Right cardiac atrium (tissue), 5 donors: ENCODE data around the gene LDB3. TPM values are rescaled to one million over a fixed set of nuclear protein-coding genes. Genes with fewer than 3 reads are reported as not detected.

Source experiments
- ATAC-seq, 2 donors: fragments of 200-7000 bp; cut with Tn5 transposase; one replicate each; pipeline versions ENCODE4 v1.8.0 to v1.9.1; 2020; ENCODE audit warnings: moderate library complexity in 2 of 2, mild to moderate bottlenecking in 1 of 2
- DNase-seq, 3 donors: peaks; one replicate each; pipeline ENCODE4 v3.0.0-alpha.2; 2020
- H3K27ac ChIP-seq: one replicate; pipeline ENCODE4 v1.5.1; 2013; ENCODE audit warnings: mild to moderate bottlenecking, low read length, control low read depth, moderate library complexity
- H3K27me3 ChIP-seq: one replicate; pipeline ENCODE4 v1.6.1; 2013; ENCODE audit not compliant: control insufficient read depth, insufficient read depth
- H3K4me1 ChIP-seq: one replicate; pipeline ENCODE4 v1.6.1; 2013; ENCODE audit warnings: low read length; ENCODE audit not compliant: control insufficient read depth, insufficient read depth
- H3K4me3 ChIP-seq: one replicate; pipeline ENCODE4 v1.5.1; 2013; ENCODE audit warnings: low read length, control low read depth
- H3K9me3 ChIP-seq: one replicate; pipeline ENCODE4 v1.6.1; 2013; ENCODE audit warnings: low read length; ENCODE audit not compliant: control insufficient read depth
- WGBS: extraction: QIAGEN DNeasy Blood & Tissue Kit; methylation state at CpG from one replicate; pipeline ENCODE4 v1.1.7; 2013; 5-methylcytosine and 5-hydroxymethylcytosine counted together
- intact Hi-C, 4 donors: fragments of 100-400 bp; cut with DNase I; formaldehyde crosslinking; loops; one replicate each; pipeline versions ENCODE4 v1.11.0 to v1.14.0; 2022 to 2023
- polyA plus RNA-seq: library from polyadenylated mRNA; stranded (reverse); fragments of 200-250 nt; gene quantifications from one replicate; pipeline ENCODE4 v1.2.3, GENCODE V29; 2013
- total RNA-seq, 4 donors: library from RNA; stranded (reverse); fragmentation: NEBNext Ultra II Directional; extraction: Animal tissue kit (Norgen Biotek cat#: 25700); gene quantifications; one replicate each; pipeline ENCODE4 v1.2.1, GENCODE V29; 2021
- donor health status: healthy with polysubstance abuse.
- donor health status: DM: no; HTN: yes; CAD: no.
- donor health status: DM: no; HTN: no; CAD: no.
- donor health status: DM: no; HTN: yes; CAD: no; lungs with severe emphysema.
- donor health status: DM: yes; HTN: yes; CAD: no.

The LDB3 gene
- total and polyA plus RNA-seq, 5 donors = 738 to 1,223 (median 953) TPM

GRCh38 chr10:86699991-86700840 lies 31.9 kb downstream of the LDB3 start:
- intact Hi-C loops = loop anchor here in 1 of 4 donors (10.0 kb wide), 1 partner anchor 195 kb away; no protein-coding TSS in a partner anchor
- Histone ChIP-seq H3K9me3 (no peaks in the 10 kb centered on the region), H3K27me3 (no peaks in the 10 kb centered on the region), H3K4me1 (no peaks in the 10 kb centered on the region), H3K4me3 (no peak overlapping the region), H3K27ac (peak overlapping the region; percentile 21)
- 87% methylated on average over 9 of the region's 9 CpGs for WGBS
- peak; percentile 11 to 46 (median 26) for DNase-seq
- peak in 1 of 2 donors; percentile 0 for ATAC-seq

GRCh38 chr10:86700851-86701617 lies 32.7 kb downstream of the LDB3 start:
- DNase-seq (peak in 1 of 3 donors; percentile 13), ATAC-seq (peak in 1 of 2 donors; percentile 1)
- H3K27me3 ChIP-seq = no peaks in the 10 kb centered on the region
- no peaks in the 10 kb centered on the region for H3K9me3 ChIP-seq
- no peaks in the 10 kb centered on the region for H3K4me1 ChIP-seq
- no peak overlapping the region for H3K27ac ChIP-seq
- 94% methylated on average over 12 of the region's 12 CpGs for WGBS
- H3K4me3 ChIP-seq = no peak overlapping the region
- intact Hi-C loops = no loop called here

GRCh38 chr10:86703176-86703575 lies 34.9 kb downstream of the LDB3 start:
- no peak overlapping the region for H3K4me3 ChIP-seq
- peak in 1 of 3 donors; percentile 19 for DNase-seq
- H3K9me3 ChIP-seq = no peaks in the 10 kb centered on the region
- intact Hi-C loops = no loop called here
- H3K27me3 ChIP-seq = no peaks in the 10 kb centered on the region
- WGBS = 93% methylated on average over 8 of the region's 8 CpGs
- no peak overlapping the region for H3K27ac ChIP-seq
- no peaks in the 10 kb centered on the region for H3K4me1 ChIP-seq
- ATAC-seq = peak in 1 of 2 donors; percentile 2

- ATAC-seq (no peak), DNase-seq (no peak)
- H3K9me3 ChIP-seq = no peaks in the 10 kb centered on the region
- H3K4me3 ChIP-seq = no peak overlapping the region
- WGBS = 78% methylated on average over 1 of the region's 1 CpG
- no peak overlapping the region for H3K27ac ChIP-seq
- no peaks in the 10 kb centered on the region for H3K27me3 ChIP-seq
- no peaks in the 10 kb centered on the region for H3K4me1 ChIP-seq
- intact Hi-C loops = loop anchor here in 1 of 4 donors (5.0 kb wide), 1 partner anchor 192 kb away; no protein-coding TSS in a partner anchor
These were observed 36.8 kb downstream of the LDB3 start for GRCh38 chr10:86705139-86705538.

GRCh38 chr10:86705905-86706304 lies 37.6 kb downstream of the LDB3 start:
- no peaks in the 10 kb centered on the region for H3K27me3 ChIP-seq
- WGBS = 73% methylated on average over 2 of the region's 2 CpGs
- DNase-seq = no peak
- no peaks in the 10 kb centered on the region for H3K4me1 ChIP-seq
- no peak for ATAC-seq
- no peak overlapping the region for H3K4me3 ChIP-seq
- H3K27ac ChIP-seq = peak overlapping the region; percentile 21
- intact Hi-C loops = loop anchor here in 1 of 4 donors (5.0 kb wide), 1 partner anchor 191 kb away; no protein-coding TSS in a partner anchor
- no peaks in the 10 kb centered on the region for H3K9me3 ChIP-seq

GRCh38 chr10:86706401-86706841 lies 38.1 kb downstream of the LDB3 start:
- Histone ChIP-seq H3K27me3 (no peaks in the 10 kb centered on the region), H3K4me3 (no peak overlapping the region), H3K27ac (no peak overlapping the region), H3K9me3 (no peaks in the 10 kb centered on the region), H3K4me1 (no peaks in the 10 kb centered on the region)
- DNase-seq (no peak), ATAC-seq (no peak)
- intact Hi-C loops = loop anchor here in 1 of 4 donors (5.0 kb wide), 1 partner anchor 191 kb away; no protein-coding TSS in a partner anchor
- 90% methylated on average over 12 of the region's 12 CpGs for WGBS

- 78% methylated on average over 1 of the region's 1 CpG for WGBS
- Histone ChIP-seq H3K27me3 (no peaks in the 10 kb centered on the region), H3K9me3 (no peaks in the 10 kb centered on the region), H3K27ac (no peak overlapping the region), H3K4me3 (no peak overlapping the region), H3K4me1 (no peaks in the 10 kb centered on the region)
- intact Hi-C loops = loop anchor here in 1 of 4 donors (5.0 kb wide), 1 partner anchor 190 kb away; no protein-coding TSS in a partner anchor
- DNase-seq (no peak), ATAC-seq (no peak)
These were observed 38.7 kb downstream of the LDB3 start for GRCh38 chr10:86706977-86707376.

- Histone ChIP-seq H3K4me3 (no peak overlapping the region), H3K27ac (no peak overlapping the region), H3K4me1 (peaks cover 4% of the 10 kb centered on the region), H3K9me3 (no peaks in the 10 kb centered on the region), H3K27me3 (no peaks in the 10 kb centered on the region)
- no peak for DNase-seq
- intact Hi-C loops = loop anchor here in 1 of 4 donors (5.0 kb wide), 1 partner anchor 190 kb away; no protein-coding TSS in a partner anchor
- no peak for ATAC-seq
- WGBS = 57% methylated on average over 4 of the region's 4 CpGs
These were observed 39.2 kb downstream of the LDB3 start for GRCh38 chr10:86707505-86707904.

GRCh38 chr10:86708068-86708782 lies 39.9 kb downstream of the LDB3 start:
- no peak overlapping the region for H3K27ac ChIP-seq
- intact Hi-C loops = loop anchor here in 1 of 4 donors (5.0 kb wide), 1 partner anchor 189 kb away; no protein-coding TSS in a partner anchor
- no peaks in the 10 kb centered on the region for H3K9me3 ChIP-seq
- H3K4me3 ChIP-seq = no peak overlapping the region
- WGBS = 79% methylated on average over 8 of the region's 8 CpGs
- no peaks in the 10 kb centered on the region for H3K27me3 ChIP-seq
- DNase-seq (peak in 1 of 3 donors; percentile 58), ATAC-seq (no peak)
- peaks cover 4% of the 10 kb centered on the region for H3K4me1 ChIP-seq

GRCh38 chr10:86708783-86709380 lies 40.6 kb downstream of the LDB3 start:
- Histone ChIP-seq H3K4me3 (no peak overlapping the region), H3K27me3 (no peaks in the 10 kb centered on the region), H3K4me1 (peaks cover 4% of the 10 kb centered on the region), H3K27ac (peak overlapping the region; percentile 0), H3K9me3 (no peaks in the 10 kb centered on the region)
- no peak for ATAC-seq
- 63% methylated on average over 5 of the region's 5 CpGs for WGBS
- intact Hi-C loops = loop anchor here in 1 of 4 donors (5.0 kb wide), 1 partner anchor 188 kb away; no protein-coding TSS in a partner anchor
- no peak for DNase-seq
